Dermis microvascular lymphatic vessel endothelial cell (primary cell): Measurements from ENCODE around the gene HIC1. TPM values are rescaled to one million over a fixed set of nuclear protein-coding genes. Genes with fewer than 3 reads are reported as not detected.

Experiments
- DNase-seq, 2 donors: peaks; one replicate each; pipeline versions ENCODE4 v3.0.0 to v3.0.0-alpha.2; 2010; ENCODE audit warnings: low read depth in 2 of 2
- total RNA-seq: library from RNA; depleted of rRNA; stranded (reverse); fragments of >200 nt; gene quantifications from 2 replicates; pipeline ENCODE4 v1.2.1, GENCODE V29; 2014

Gene HIC1
- total RNA-seq, 1 donor from 2014 or later, result 37.4 TPM

DNA sequence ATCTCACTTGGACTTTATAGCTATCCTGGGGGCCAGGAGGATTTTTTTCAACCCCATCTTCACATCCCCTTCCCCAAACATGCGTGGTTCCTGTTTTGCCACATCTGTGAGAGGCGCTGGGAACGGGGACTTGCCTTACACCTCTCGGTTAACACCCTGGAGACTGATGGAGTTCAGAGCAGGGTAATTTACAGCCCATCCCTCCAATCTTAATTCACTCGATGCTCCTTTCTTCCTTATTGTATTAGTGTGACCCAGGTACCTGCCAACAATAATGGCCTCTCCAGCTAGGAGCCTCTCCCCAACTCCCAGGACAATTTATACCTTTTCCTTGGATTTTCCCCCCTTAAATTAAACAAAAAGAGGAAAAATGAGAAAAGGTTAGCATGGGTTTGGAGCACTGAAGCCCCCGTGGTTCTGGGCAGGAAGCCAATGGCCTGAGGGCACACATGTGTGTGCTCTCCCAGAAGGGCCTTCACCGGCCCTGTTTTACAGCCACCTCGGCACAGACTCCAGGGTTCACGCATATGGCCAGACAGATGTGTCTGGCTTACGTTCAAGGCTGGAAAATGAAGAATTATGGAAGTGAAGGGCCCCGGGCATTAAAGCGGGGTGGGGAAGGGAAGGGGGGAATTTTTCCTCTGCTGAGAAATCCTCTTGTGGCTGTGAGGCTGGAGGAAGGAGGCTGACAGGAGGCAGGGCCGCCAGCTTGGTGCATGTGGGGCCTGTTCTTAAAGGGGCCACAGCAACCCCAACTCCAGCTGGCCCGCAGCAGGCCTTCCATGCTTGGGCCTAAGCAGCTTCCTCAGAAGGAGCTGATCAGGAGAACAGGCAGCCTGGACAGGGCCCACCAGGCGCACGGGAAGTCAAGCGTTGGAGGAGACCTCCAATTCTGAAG, 21.4 kb downstream of the HIC1 start:
- DNase-seq, result no peak

DNA sequence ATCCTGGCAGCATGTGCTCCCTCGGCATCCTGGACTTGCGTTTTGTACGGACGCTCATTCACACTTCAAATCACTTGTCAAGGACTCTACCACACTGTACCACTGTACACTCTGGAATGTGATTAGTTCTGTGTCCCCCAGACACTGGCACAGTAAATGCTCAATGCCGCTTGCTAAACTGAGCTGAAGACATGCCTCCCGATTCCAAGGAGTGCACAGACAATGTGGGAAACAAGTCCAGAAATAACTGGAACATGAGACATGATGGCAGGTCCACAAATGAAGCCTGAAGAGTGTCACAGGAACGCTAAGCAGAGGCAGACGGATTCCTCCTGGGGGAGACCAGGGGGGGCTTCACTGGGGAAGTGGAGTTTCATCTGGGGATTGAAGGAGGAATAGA, 22.1 kb downstream of the HIC1 start:
- DNase-seq, result no peak

DNA sequence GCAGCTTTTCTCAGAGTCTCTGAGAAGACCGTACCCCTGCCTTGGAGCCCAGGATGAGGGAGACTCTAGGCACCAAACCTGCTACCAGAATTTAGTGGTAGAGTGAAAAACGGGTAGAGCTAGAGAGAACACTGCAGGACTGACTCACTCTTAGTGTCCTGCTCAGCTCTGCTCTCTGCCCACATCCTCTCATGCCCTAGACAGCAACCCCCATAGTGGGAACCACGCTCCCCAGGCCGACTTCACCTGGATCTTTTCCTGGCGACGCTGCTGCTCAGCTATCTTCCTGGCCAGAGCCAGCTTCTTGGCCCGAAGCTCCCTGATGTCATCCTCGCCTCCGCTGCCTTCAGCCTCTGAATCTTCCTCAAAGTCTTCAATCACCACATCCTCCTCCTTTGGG, 26.7 kb downstream of the HIC1 start:
- DNase-seq, result no peak

DNA sequence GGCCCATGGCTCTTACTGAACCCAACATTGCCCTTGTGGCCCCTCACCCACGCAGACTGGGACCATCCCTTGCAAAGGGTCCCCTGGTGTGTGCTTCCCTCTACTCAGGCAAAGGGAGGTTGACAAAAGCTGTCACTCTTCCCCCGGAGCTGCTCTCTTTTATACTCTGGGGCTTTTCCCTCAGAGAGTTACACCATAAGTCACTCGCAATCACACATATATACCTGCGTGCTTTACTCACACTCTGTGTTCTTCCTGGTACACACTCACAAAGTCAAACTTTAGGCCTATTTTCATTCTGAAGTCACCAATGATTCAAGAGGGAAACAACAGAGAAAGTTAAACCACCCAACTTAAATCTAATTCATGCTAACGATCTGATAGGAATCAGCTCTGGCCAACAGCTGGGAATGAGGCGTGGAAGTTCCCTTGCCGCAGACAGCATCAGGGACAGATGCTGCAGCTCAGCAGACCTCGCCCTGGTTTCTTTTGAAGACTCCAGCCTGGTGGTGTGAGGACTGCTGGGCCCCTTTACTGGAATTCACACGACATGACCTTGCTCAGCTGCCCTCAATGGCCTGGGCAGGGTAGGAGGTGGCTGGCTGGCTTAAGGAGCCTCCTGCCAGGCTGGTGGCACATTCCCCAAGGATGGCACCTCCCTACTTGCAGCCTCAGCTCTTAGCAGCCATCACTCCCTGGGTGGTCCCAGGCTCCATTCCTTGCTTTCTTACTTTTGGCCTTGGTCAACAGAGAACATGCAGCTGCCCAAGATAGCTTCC, 27.3 kb downstream of the HIC1 start:
- no peak for DNase-seq

DNA sequence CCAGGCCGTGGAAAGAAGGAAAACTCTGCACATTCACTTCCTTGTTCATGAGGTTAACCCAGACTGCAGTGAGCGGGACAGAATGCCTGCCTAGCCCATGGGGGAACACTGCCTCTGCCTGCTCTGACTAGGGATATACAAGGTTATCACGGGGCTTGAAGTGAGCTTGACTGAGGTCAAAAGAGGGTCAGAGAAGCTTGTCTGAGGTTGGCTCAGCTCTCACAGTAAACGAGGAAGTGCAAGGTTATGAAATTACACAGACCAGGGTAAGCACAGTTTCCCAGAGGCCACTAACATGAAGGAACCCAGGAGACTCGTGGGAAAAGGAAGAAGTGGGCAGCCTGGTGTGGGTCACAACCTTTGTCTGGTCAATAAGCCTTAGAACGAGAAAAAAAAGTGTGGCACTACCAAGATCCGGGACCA, 28.7 kb downstream of the HIC1 start:
- no peak for DNase-seq

DNA sequence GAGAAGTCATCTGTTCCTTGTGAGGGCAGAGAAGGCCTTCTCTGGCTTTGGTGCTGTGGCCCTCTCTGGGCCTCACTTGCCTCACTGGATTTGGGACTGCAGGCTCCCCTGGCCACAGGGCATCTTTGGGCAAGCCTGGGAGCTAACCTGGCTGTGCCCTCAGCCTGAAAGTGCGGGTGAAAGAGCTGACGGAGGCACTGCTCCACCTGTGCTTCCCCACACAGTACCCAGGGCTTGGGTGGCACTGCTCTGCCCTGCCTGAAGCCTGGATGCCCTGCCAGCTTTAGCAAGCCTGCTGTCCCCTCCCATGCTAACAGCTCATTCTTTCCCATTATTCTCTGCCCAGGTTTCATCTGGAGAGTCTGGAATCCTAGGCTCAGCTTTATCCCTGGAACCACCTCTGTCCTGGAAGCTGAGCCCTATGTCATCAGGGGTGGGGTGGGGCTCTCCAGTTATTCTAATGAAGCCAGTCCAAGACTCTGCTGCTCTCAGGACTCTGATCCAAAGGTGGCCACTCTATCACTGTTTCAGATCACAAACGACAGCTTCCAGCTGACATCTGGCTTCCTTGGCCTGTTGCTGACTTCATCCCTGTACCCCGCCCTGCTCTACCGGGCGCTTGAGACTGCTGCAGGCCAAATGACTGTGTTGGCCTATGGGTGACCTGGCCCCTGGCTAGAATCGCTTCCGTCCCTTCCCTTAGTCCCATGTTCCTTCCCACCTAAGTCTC, 29.3 kb downstream of the HIC1 start:
- DNase-seq, result peak in 1 of 2 donors; percentile 62

DNA sequence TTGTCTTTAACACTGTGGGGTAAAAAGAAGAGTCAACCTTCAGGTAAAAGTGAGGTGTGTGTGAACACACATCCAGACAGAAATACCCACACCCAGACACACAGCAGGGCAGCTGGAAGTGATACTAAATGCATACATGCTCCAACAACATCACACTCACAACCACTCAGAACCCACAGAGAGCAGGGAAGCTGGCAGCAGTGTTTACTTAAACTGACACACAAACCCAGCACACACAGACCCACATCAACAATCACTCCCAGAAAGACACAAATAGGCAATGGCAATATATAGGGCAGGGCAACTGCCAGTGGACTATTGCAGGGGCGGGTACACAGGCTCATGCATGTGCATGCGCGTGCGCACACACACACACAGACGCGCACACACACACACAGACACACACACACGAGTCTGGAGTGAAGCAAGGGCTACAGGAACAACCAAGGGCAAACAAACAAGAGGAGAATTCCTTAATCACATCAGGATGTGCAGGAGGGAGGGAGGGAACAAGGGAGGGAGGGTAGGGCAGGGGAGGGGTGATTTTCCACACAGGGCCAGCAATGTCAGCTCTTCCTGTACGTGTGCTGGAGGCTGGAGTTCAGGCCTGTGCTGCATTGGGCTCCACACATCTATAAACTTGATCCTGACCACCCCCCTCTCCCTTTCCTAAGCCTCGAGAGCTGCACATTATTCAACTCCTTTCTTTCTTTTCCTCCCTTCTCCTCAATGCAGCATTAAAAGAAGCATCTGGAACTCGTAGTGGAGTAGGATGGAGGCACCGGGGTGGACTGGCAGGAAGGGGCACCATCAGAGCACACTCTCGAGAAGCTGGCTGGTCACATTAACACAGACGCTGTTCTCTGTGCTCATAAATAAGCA, 30.1 kb downstream of the HIC1 start:
- peak; percentile 95 to 98 for DNase-seq

DNA sequence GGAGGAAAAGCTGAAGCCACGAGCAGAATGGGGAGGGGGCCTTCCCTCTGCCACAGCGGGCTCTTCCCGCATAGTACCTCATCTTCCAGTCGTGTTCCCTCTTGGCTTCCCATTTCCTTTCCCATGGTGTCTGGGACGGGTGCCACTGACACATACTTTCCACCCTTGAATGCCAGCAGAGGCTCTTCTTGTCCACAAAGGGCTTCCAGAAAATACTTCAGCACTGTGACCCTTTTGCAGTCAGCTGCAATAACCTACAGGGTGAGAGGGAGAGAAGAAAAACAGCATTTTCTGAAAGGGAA, 30.7 kb downstream of the HIC1 start:
- peak; percentile 90 for DNase-seq

DNA sequence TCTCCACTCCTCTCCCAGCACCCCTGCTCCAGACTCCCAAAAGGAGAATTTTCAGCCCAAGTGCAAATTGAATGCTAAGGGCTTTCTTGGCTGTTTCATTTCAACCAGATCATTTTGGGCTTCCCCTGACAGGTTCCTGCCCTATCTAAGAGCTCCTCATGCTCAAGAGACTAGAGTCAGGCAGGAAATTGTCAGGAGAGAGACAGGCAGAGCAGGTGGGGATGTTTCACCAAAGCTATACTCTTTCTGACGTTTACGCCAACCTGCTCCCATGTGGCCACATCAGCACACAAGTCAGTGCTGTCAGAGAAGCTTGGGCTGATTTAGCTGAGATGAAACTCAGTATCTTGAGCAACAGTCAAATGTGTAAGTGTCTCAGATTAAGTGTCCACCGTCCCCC, 31.4 kb downstream of the HIC1 start:
- no peak for DNase-seq

DNA sequence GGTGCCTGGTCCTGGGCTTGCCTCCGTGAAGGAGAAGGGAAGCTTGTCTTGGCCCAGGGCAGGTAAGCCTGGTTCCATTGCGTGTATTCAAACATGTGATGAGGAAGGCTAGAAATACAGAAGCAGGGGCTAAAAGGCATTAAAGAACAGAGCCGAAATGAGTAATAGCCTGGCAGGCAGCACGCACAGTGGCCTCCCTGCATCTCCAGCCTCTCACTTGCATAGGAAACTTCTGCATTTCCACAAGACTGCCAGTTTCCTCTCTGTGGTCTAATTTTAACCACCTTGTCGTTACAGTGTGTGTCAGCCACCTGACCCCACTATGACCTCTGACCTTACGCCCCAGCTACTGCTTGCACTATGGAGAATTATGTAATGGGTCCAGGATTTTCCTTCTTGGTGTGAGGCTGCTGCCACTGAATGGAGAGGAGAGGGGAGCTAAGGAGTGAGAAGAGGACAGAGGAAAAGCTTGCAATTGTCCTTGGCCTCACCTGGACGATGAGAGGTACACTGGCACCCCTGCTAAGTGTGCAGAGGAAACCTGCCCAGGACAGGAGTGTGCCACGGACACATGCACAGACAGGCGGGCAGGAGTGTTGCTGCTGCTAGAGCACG, 32.8 kb downstream of the HIC1 start:
- DNase-seq, result peak in 1 of 2 donors; percentile 73

DNA sequence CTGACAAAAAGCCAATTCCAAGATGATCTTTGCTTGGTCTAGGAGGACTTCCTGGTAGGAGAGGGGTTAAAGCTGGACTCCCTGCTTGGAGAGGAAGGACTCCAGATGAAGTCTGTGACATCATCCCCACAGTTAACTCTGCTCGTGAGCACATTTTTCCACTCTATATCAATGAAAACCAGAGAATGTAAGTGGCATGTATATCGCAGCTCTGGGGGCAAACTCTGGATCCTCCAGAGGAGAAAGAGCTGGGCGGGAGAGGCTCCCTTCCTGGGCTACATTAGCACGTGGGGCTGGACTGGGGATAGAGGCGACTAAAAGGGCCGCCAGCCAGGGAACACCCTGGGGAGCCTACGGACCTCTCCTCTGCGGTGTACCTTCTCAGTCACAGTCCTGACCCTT, 34.1 kb downstream of the HIC1 start:
- DNase-seq, result peak in 1 of 2 donors; percentile 28

DNA sequence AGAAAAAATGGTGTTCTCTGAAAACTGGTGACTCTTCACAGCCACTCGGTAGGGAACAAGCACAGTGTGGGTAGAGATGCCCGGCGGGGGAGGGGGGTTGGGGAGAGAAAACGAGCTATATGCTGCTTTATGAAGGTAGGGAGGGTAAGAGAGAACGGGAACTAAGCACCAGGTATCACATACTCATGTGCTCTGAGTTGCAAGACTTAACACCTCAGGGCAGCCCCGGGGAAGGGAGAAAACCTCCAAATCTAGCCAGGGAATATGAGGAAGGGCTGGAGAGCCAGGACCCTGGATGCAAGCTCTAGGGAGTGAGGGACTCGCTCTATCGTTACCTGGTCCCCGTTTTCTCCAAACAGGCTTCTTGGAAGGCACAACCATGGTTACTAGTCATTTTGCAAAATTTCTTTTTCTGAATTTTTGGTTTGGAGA, 35.3 kb downstream of the HIC1 start:
- DNase-seq, result no peak

DNA sequence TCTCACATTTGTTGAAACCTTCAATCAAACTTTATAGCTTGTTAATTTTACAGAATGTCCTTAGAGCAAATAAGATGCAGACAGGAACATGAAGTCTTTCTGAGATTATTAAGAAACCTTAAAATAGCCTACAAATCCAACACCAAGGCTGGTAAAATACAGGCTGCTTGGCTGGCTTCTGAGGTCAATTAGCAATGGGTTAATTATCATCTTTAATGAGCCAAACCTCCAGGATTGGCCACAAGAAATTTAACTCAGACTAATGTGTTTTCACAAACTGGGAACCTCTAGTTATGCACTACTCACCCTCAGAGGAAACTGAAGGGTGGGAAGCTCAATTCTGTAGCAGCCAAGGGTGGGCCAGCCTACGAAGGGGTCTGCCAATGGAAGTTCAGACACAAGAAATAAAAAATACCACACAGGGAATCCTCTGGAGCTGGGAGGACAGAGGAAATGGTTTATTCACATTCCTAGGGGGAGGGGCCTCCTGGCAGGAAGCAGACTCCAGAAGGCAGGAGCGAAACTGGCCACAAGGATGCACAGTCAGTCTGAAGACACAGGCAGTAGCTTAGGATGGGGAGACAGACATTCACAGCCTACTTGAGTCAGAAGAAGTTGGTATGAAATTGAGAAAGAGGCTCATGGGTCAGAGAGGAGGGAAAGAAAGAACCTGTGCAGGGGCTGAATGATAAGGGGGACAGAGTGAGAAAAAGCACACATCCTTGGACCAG, 36.1 kb downstream of the HIC1 start:
- DNase-seq, result peak in 1 of 2 donors; percentile 85

DNA sequence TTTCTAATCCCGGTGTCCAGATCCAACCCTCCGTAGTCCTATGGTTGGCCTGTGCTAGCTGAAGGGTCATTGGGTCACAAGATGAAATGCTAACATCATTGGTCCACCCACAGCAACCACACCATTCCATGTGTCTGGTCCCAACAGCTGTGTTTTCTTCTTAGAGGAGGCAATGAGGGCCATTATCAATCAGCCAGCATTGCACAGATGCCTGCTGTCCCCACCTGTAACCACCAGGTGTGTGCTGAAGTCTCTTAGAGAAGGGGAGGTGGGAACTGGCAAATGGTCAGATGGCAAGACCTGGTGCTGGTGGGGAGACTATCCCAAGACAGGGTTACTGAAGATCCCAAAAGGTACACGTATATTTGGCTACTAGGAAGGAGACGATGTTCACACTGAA, 37.4 kb downstream of the HIC1 start:
- no peak for DNase-seq

DNA sequence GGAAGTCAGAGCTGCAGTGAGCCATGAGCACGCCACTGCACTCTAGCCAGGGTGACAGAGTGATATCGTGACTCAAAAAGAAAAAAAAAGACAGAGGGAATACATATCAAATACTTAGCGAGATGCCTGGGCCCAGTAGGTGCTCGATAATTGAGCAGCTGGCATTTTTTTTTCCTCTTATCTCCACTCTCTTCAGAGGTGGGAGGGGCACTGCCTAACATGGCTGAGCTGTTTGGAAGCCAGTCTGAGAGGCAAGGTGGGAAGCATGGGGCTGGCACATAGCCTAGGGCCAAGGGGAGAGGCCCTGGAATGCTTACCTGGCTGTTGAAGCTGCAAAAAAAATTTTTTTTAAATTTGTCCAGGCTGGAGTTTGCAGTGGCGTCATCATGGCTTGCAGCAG, 38.4 kb downstream of the HIC1 start:
- no peak for DNase-seq

DNA sequence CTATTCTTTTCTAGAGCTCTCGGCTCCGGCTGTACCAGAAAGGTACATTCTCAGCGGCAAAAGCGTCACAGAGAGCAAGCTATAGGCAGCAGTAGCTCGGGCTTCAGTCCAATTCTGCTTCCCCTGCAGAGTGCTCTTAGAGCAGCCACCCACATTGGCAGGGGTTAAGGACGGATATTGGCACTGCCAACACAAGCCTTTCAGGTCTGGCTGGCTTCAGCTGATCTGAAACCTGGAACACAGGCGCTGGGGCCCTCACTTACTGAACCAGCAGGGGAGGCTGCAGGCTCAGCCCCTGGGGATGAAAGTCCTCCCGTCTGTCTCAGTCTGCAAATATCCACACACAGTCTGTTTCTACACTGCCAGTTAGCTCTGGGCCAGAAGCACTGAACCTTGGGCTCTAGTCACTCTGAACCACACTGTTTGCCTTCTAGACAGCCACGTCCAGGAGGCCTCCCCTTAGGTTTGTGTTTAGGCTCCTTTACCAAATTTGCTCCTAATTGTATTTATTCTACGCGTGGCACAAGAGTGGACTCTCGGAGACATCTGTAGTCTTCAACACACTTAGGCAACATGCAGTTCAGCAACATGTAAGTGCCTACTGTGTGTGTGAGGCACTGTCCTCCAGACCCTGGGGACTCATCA, 40.1 kb downstream of the HIC1 start:
- DNase-seq, result peak; percentile 79 to 81

DNA sequence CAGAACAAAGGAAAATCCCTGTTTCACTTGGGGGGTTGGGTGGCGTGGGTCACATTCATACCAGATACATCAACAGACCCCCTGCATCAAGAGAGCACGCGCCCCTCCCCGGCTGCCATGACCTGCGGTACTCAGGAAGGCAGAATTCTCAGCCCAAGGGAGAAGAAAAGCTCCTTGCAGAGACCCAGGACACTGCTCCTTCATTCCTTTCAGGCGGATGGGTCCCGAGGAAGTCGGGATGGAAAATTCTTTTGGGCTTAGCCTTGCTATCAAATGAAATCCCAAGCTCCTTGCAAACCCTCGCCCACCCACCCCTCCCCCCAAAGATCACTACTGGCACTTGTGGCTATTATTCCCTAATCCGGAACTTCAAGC, 40.6 kb downstream of the HIC1 start:
- DNase-seq, result no peak

DNA sequence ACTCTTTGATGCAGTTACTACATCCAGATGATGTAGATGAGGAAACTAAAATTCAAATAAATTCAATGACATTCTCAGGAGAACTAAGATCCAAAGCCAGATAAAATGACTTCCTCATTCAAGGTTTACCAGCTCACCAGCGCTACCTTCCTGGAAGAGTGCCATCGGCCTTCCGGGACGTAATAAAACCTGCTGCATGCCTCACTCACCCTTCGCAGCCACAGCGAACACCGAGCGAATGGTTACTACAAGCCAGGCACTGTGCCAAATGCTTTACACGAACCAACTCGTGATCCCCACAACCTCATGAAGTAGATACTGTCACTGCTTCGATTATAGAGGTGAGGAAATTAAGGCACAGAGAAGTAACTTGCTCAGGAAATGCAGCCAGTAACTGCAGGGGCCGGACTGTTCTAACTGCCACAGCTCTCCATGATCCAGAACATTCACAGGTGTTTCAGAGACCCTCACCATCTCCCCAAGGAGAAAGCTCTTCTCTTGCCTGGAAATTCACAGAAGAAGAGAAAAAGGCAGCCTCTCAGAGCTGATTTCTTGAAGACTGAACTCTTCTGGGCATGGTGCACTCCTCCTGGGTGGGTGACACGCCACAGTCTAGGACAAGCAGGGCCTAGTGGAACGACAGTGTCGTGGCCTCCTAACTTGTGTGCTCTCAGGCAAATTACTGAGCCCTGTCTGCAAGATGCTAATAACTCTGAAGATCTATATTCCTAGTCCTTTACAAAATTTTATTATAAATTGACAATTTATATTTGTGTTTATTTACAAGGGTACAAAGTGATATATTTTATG, 46.8 kb downstream of the HIC1 start:
- peak; percentile 83 to 92 for DNase-seq
